Subcutaneous adipose tissue (tissue), 4 donors: Measurements from ENCODE around the gene KHDRBS2. TPM values are rescaled to one million over a fixed set of nuclear protein-coding genes. Genes with fewer than 3 reads are reported as not detected.

ENCODE experiments used
- CTCF ChIP-seq: fragments of 450-650 bp; IDR thresholded peaks from one replicate; pipeline ENCODE4 v1.5.1; 2016; ENCODE audit warnings: low read depth, mild to moderate bottlenecking, control low read depth, antibody characterized with exemption, moderate library complexity
- total RNA-seq, 4 donors: library from RNA; depleted of rRNA; stranded (reverse); fragments of >200 nt; gene quantifications; one replicate each; pipeline ENCODE4 v1.1.0, GENCODE V29; 2016

The KHDRBS2 gene
- total RNA-seq, 4 donors from 2014 or later: 0.34 to 0.44 TPM; not detected in 2

- TF ChIP-seq CTCF: no peak
Observed at GRCh38 chr6:61887423-61887822, 398.6 kb downstream of the KHDRBS2 start.

GRCh38 chr6:61886608-61887259, 399.3 kb downstream of the KHDRBS2 start:
- TF ChIP-seq CTCF: no peak

- no peak for TF ChIP-seq CTCF
Observed at GRCh38 chr6:61869632-61870400, 416.2 kb downstream of the KHDRBS2 start.

- no peak for TF ChIP-seq CTCF
Observed at GRCh38 chr6:61868507-61869080, 417.4 kb downstream of the KHDRBS2 start.

GRCh38 chr6:61867635-61868034, 418.4 kb downstream of the KHDRBS2 start:
- TF ChIP-seq CTCF: no peak

- TF ChIP-seq CTCF: no peak
Observed at GRCh38 chr6:61857541-61857940, 428.5 kb downstream of the KHDRBS2 start.

- no peak for TF ChIP-seq CTCF
Observed at GRCh38 chr6:61841958-61842357, 444.1 kb downstream of the KHDRBS2 start.
